Esophagus muscularis mucosa (tissue), 4 donors: ENCODE results near the gene PICALM. TPM values are rescaled to one million over a fixed set of nuclear protein-coding genes. Genes with fewer than 3 reads are reported as not detected.
"Not testable (repeated sequence)": the region's sequence is repeated elsewhere in the genome, so short reads cannot be mapped to it uniquely, and the experiment has no call there.

Experiments
- DNase-seq: peaks from one replicate; pipeline ENCODE4 v3.0.0-alpha.2; 2017; ENCODE audit errors: extremely low spot score
- H3K27ac ChIP-seq, 4 donors: fragments of 200-600 bp; sonication (generic); replicated peaks in 1 of 4; 1 replicate in 3 of 4; 2 replicates in 1 of 4; pipeline ENCODE4 v1.5.1; 2016 to 2019; ENCODE audit warnings: mild to moderate bottlenecking in 1 of 4
- H3K27me3 ChIP-seq, 4 donors: fragments of 200-600 bp; sonication (generic); one replicate each; pipeline versions ENCODE4 v1.5.1 to v1.6.0; 2016 to 2019
- H3K36me3 ChIP-seq, 4 donors: fragments of 200-600 bp; sonication (generic); one replicate each; pipeline ENCODE4 v1.5.1; 2016 to 2019
- H3K4me1 ChIP-seq, 4 donors: fragments of 200-600 bp; sonication (generic); one replicate each; pipeline ENCODE4 v1.5.1; 2016 to 2019
- H3K4me3 ChIP-seq, 4 donors: fragments of 200-600 bp; sonication (generic); 1 replicate in 2 of 4; 2 replicates in 2 of 4; pipeline ENCODE4 v1.5.1; 2016 to 2019; ENCODE audit warnings: mild to moderate bottlenecking in 4 of 4, moderate library complexity in 1 of 4
- H3K9me3 ChIP-seq, 4 donors: fragments of 200-600 bp; sonication (generic); 1 replicate in 3 of 4; 2 replicates in 1 of 4; pipeline ENCODE4 v1.5.1; 2016 to 2019
- EP300 ChIP-seq: sonication (generic); formaldehyde crosslinking; IDR thresholded peaks from one replicate; pipeline ENCODE4 v1.6.1; 2017; ENCODE audit warnings: antibody characterized with exemption
- POLR2A ChIP-seq: fragments of 450-650 bp; IDR thresholded peaks from one replicate; pipeline ENCODE4 v1.6.1; 2017; ENCODE audit warnings: antibody characterized with exemption, moderate library complexity, mild to moderate bottlenecking, low read depth
- POLR2AphosphoS5 ChIP-seq, 2 donors: sonication (generic); formaldehyde crosslinking; IDR thresholded peaks; one replicate each; pipeline ENCODE4 v1.6.1; 2017; ENCODE audit warnings: antibody characterized with exemption in 2 of 2
- WGBS: methylation state at CpG from one replicate; pipeline ENCODE4 v1.1.5; 2018; 5-methylcytosine and 5-hydroxymethylcytosine counted together
- intact Hi-C: fragments of 100-400 bp; cut with DNase I; formaldehyde crosslinking; loops from one replicate; pipeline ENCODE4 v1.15.1; 2023
- total RNA-seq, 4 donors: library from RNA; depleted of rRNA; stranded (reverse); fragments of >200 nt; gene quantifications; one replicate each; pipeline versions ENCODE4 v1.1.0 to v1.2.1, GENCODE V29; 2016
- TF ChIP-seq, protein P1 (sequence below), 3 experiments: fragments of 200-600 bp in 2 of 3; fragments of 450-650 bp in 1 of 3; sonication (generic) in 2 of 3; IDR thresholded peaks; one replicate each; pipeline ENCODE4 v1.5.1; 2017 to 2019; ENCODE audit warnings: antibody characterized with exemption in 3 of 3, mild to moderate bottlenecking in 2 of 3, moderate library complexity in 1 of 3

The PICALM gene
- total RNA-seq, 4 donors from 2014 or later = 228 to 281 (median 266) TPM

DNA sequence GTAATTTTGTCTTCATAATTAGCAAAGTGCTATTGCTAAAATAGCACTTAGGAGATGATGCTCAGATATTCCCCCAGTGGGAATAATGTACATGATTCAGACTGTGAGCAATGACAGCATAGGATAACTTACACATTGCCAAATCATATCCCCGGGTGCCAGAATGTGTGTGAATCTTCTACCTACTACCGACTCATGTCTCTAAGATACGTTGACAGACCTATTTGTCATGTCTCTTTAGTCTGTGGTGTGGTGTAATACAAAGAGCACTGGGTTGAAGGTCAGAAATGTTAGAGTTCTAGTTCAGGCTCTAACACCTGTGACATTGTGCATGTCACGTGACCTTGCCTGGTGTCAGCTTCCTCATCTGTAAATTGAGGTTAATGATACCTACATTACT is 31.0 kb upstream of the PICALM start:
- intact Hi-C loops = no loop called here
- Histone ChIP-seq H3K4me3 (no peak overlapping the region), H3K4me1 (no peaks in the 10 kb centered on the region), H3K27ac (no peak overlapping the region), H3K27me3 (no peaks in the 10 kb centered on the region), H3K9me3 (no peaks in the 10 kb centered on the region), H3K36me3 (no peaks in the 10 kb centered on the region)
- no peak for DNase-seq
- WGBS = 77% methylated on average over 4 of the region's 4 CpGs
- no peak for TF ChIP-seq POLR2A
- TF ChIP-seq EP300 = no peak
- TF ChIP-seq, protein P1, sequence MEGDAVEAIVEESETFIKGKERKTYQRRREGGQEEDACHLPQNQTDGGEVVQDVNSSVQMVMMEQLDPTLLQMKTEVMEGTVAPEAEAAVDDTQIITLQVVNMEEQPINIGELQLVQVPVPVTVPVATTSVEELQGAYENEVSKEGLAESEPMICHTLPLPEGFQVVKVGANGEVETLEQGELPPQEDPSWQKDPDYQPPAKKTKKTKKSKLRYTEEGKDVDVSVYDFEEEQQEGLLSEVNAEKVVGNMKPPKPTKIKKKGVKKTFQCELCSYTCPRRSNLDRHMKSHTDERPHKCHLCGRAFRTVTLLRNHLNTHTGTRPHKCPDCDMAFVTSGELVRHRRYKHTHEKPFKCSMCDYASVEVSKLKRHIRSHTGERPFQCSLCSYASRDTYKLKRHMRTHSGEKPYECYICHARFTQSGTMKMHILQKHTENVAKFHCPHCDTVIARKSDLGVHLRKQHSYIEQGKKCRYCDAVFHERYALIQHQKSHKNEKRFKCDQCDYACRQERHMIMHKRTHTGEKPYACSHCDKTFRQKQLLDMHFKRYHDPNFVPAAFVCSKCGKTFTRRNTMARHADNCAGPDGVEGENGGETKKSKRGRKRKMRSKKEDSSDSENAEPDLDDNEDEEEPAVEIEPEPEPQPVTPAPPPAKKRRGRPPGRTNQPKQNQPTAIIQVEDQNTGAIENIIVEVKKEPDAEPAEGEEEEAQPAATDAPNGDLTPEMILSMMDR (IDR thresholded peaks at IDR 0.05) = no peak
- no peak for TF ChIP-seq POLR2AphosphoS5 (IDR thresholded peaks at IDR 0.05)

DNA sequence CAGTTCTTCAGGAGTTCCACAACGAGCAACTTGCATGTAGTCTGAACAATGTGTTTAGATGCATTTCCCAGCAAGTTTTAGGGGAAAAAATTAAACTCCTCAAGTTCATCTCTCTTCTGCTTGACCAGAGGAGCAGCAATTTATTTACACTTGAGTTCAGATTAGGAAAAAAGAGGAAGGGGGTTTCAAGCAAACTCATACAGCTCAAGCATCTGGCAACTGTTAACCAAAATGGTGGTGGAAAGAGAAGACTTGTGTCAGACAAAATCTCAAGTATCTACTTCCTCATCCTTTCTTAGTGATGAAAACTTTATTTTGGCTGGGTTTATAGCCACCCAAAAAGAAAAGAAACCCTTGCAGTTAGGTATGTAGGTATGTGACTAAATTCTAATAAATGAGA is 29.1 kb upstream of the PICALM start:
- TF ChIP-seq POLR2AphosphoS5 (IDR thresholded peaks at IDR 0.05) = no peak
- no peak for TF ChIP-seq POLR2A
- TF ChIP-seq, protein P1 (IDR thresholded peaks at IDR 0.05) = no peak
- no peak for TF ChIP-seq EP300
- no peak overlapping the region for H3K27ac ChIP-seq
- intact Hi-C loops = no loop called here
- no peaks in the 10 kb centered on the region for H3K9me3 ChIP-seq
- no peaks in the 10 kb centered on the region for H3K27me3 ChIP-seq
- H3K4me1 ChIP-seq = no peaks in the 10 kb centered on the region
- no peak overlapping the region for H3K4me3 ChIP-seq
- WGBS = 100% methylated on average over 1 of the region's 1 CpG
- no peak for DNase-seq
- H3K36me3 ChIP-seq = no peaks in the 10 kb centered on the region

DNA sequence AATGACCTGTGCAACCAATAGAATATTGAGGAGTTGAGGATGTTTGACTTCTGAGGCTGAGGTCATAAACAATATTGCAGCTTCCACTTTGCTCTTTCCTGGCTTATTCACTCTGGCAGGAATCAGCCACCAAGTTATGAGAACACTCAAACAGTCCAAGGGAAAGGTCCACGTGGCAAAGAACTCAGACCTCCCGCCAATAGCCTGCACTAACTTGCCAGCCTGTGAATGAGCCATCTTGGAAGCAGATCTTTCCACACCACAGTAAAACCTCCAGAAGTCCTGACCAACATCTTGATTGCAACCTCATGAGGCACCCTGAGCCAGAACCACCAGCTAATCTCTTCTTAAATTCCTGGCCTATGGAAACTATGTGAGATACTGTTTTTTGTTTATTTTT is 22.7 kb upstream of the PICALM start:
- intact Hi-C loops = no loop called here
- Histone ChIP-seq H3K27ac (no peak overlapping the region), H3K4me3 (no peak overlapping the region), H3K27me3 (no peaks in the 10 kb centered on the region), H3K4me1 (peaks cover 5 to 20% (median 14%) of the 10 kb centered on the region in 4 donors), H3K9me3 (no peaks in the 10 kb centered on the region), H3K36me3 (no peaks in the 10 kb centered on the region)
- no peak for DNase-seq
- TF ChIP-seq EP300 (no peak), POLR2AphosphoS5 (IDR thresholded peaks at IDR 0.05) (no peak), POLR2A (no peak)
- TF ChIP-seq, protein P1 (IDR thresholded peaks at IDR 0.05) = no peak
- 76% methylated on average over 2 of the region's 2 CpGs for WGBS

DNA sequence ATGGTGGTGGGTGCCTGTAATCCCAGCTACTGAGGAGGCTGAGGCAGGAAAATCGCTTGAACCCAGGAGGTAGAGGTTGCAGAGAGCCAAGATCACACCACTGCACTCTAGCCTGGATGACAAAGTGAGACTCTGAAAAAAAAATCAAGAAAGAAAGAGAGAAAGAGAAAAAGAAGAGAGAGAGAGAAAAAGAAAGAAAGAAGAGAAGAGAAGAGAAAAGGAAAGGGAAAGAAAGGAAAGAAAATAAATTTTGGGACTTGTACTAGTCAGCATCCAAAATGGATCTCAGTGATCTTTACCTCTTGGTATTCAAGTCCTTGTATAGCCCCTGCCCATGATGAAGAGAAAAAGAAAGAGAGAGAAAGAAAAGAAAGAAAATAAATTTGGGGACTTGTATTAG is 22.2 kb upstream of the PICALM start:
- no peak for DNase-seq
- TF ChIP-seq POLR2A (no peak), EP300 (no peak), POLR2AphosphoS5 (IDR thresholded peaks at IDR 0.05) (no peak)
- TF ChIP-seq, protein P1 (IDR thresholded peaks at IDR 0.05) = no peak
- intact Hi-C loops = no loop called here
- Histone ChIP-seq H3K27me3 (no peaks in the 10 kb centered on the region), H3K27ac (no peak overlapping the region), H3K4me1 (peaks cover 5 to 20% (median 14%) of the 10 kb centered on the region in 4 donors), H3K4me3 (no peak overlapping the region), H3K36me3 (no peaks in the 10 kb centered on the region), H3K9me3 (no peaks in the 10 kb centered on the region)
- 90% methylated on average over 1 of the region's 1 CpG for whole genome bisulfite sequencing

DNA sequence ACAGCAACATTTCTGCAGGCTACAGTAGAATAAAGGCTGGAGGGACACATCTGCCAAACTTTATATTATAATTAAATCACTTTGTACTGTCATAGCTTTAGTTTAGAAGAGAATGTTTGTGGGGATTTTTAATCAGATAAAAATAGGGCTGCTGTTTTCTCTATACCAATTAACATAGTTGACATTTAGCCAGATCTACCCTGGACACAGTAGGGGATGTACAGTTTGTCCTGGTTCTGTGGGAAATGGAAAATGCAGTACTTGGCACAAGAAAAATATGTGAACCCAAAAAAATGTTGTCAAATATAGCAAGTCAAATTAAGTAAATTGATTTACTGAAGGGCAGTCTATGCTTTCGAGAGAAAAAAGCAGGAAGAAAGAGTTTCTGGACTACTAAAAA is 20.8 kb upstream of the PICALM start:
- Histone ChIP-seq H3K27ac (no peak overlapping the region), H3K27me3 (no peaks in the 10 kb centered on the region), H3K36me3 (no peaks in the 10 kb centered on the region), H3K4me3 (no peak overlapping the region), H3K4me1 (peaks cover 5 to 20% (median 14%) of the 10 kb centered on the region in 4 donors), H3K9me3 (no peaks in the 10 kb centered on the region)
- intact Hi-C loops = no loop called here
- TF ChIP-seq EP300 (no peak), POLR2AphosphoS5 (IDR thresholded peaks at IDR 0.05) (no peak), POLR2A (no peak)
- TF ChIP-seq, protein P1 (IDR thresholded peaks at IDR 0.05) = no peak
- no peak for DNase-seq
- 44% methylated on average over 1 of the region's 1 CpG for WGBS

DNA sequence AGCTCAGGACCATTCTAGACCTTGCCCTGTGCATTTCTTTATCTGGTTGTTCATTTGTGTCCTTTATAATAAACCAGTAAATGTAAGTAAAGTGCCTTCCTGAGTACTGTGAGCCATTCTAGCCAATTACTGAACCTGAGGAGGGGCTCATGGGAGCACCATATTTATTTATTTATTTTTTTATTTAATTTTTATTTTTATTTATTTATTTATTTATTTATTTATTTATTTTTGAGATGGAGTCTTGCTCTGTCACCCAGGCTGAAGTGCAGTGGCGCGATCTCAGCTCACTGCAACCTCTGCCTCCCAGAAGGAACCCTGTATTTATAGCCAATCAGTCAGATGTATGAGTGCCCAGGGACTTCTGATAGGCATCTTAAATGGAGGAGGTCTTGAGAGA is 18.8 kb upstream of the PICALM start:
- H3K36me3 ChIP-seq, H3K27ac ChIP-seq, DNase-seq, H3K4me3 ChIP-seq, intact Hi-C loops, H3K9me3 ChIP-seq, H3K27me3 ChIP-seq: not testable (repeated sequence)
- 98% methylated on average over 2 of the region's 2 CpGs for WGBS
- H3K4me1 ChIP-seq = peaks cover 5 to 20% (median 14%) of the 10 kb centered on the region in 4 donors
